ENCODE data around the gene FECH. TPM values are rescaled to one million over a fixed set of nuclear protein-coding genes. Genes with fewer than 3 reads are reported as not detected.

FECH gene
- total and polyA plus RNA-seq, 11 donors, result 4.7 to 93.3 (median 41.4) TPM

GRCh38 chr18:57569133-57569532 is 17.4 kb downstream of the FECH start:
- Histone ChIP-seq H3K9me3 (no peaks in the 10 kb centered on the region), H3K27me3 (no peaks in the 10 kb centered on the region), H3K4me3 (no peak overlapping the region), H3K36me3 (peaks cover 0 to 98% (median 93%) of the 10 kb centered on the region in 9 donors), H3K4me1 (peaks cover 0 to 10% (median 0%) of the 10 kb centered on the region in 12 donors), H3K27ac (peak overlapping the region in 1 of 12 donors; percentile 61)
- WGBS, 4 donors, result 68 to 73% (median 72%) methylated on average over 2 of the region's 2 CpGs
- no peak for DNase-seq
- intact Hi-C loops (cut with DNase I), result loop anchor here in 3 of 10 donors (10.0 kb wide), 4 partner anchors 694 to 924 kb away; no protein-coding TSS in a partner anchor
- no peak for ATAC-seq
- TF ChIP-seq CTCF (IDR thresholded peaks at IDR 0.05) (no peak), POLR2A (IDR thresholded peaks at IDR 0.05) (no peak)

- peaks cover 0 to 76% (median 51%) of the 10 kb centered on the region in 9 donors for H3K36me3 ChIP-seq
- no peak overlapping the region for H3K27ac ChIP-seq
- 42 to 47% (median 45%) methylated on average over 4 of the region's 4 CpGs for WGBS, 4 donors
- no peak for DNase-seq
- no peaks in the 10 kb centered on the region for H3K9me3 ChIP-seq
- H3K4me3 ChIP-seq, result no peak overlapping the region
- peaks cover 0 to 19% (median 0%) of the 10 kb centered on the region in 12 donors for H3K4me1 ChIP-seq
- intact Hi-C loops (cut with DNase I), result loop anchor here (2.0 to 10.0 kb wide), 9 partner anchors 687 to 917 kb away; no protein-coding TSS in a partner anchor
- TF ChIP-seq CTCF (IDR thresholded peaks at IDR 0.05) (peak; percentile 77 to 93 (median 86)), POLR2A (IDR thresholded peaks at IDR 0.05) (no peak)
- H3K27me3 ChIP-seq, result no peaks in the 10 kb centered on the region
- ATAC-seq, result peak in 3 of 4 donors; percentile 28 to 44 (median 30)
Measured at GRCh38 chr18:57561728-57562423, 24.6 kb downstream of the FECH start.

- WGBS, 4 donors, result 86 to 89% (median 87%) methylated on average over 6 of the region's 6 CpGs
- no peak overlapping the region for H3K27ac ChIP-seq
- no peak for TF ChIP-seq POLR2A (IDR thresholded peaks at IDR 0.05)
- H3K36me3 ChIP-seq, result peaks cover 0 to 76% (median 49%) of the 10 kb centered on the region in 9 donors
- no peak for DNase-seq
- H3K4me3 ChIP-seq, result no peak overlapping the region
- H3K9me3 ChIP-seq, result no peaks in the 10 kb centered on the region
- no peaks in the 10 kb centered on the region for H3K27me3 ChIP-seq
- ATAC-seq, result no peak
- peaks cover 0 to 19% (median 0%) of the 10 kb centered on the region in 12 donors for H3K4me1 ChIP-seq
- intact Hi-C loops (cut with DNase I), result loop anchor here (2.0 to 10.0 kb wide), 9 partner anchors 686 to 916 kb away; no protein-coding TSS in a partner anchor
Measured at GRCh38 chr18:57561261-57561660, 25.2 kb downstream of the FECH start.

- peak in 4 of 5 donors; percentile 35 to 60 (median 44) for DNase-seq
- Histone ChIP-seq H3K27ac (no peak overlapping the region), H3K9me3 (no peaks in the 10 kb centered on the region), H3K4me3 (no peak overlapping the region), H3K4me1 (peaks cover 0 to 19% (median 0%) of the 10 kb centered on the region in 12 donors), H3K27me3 (no peaks in the 10 kb centered on the region), H3K36me3 (peaks cover 0 to 76% (median 51%) of the 10 kb centered on the region in 9 donors)
- ATAC-seq, result peak in 1 of 4 donors; percentile 42
- no peak for TF ChIP-seq POLR2A (IDR thresholded peaks at IDR 0.05)
- no peak for TF ChIP-seq CTCF (IDR thresholded peaks at IDR 0.05)
- intact Hi-C loops (cut with DNase I), result no loop called here
- 35 to 68% (median 42%) methylated on average over 6 of the region's 6 CpGs for WGBS, 4 donors
Measured at GRCh38 chr18:57559314-57559713, 27.2 kb downstream of the FECH start.
